H4 (cell line): ENCODE measurements around the gene KIN. TPM values are rescaled to one million over a fixed set of nuclear protein-coding genes. Genes with fewer than 3 reads are reported as not detected.
"Not testable (repeated sequence)": the region's sequence is repeated elsewhere in the genome, so short reads cannot be mapped to it uniquely, and the experiment has no call there.

ENCODE experiments used
- DNase-seq: peaks from one replicate; pipeline ENCODE4 v3.0.0-alpha.2; 2015; ENCODE audit warnings: low spot score
- total RNA-seq: library from RNA; depleted of rRNA; stranded (reverse); fragments of >200 nt; shearing (Covaris generic); gene quantifications from 2 replicates; pipeline ENCODE4 v1.2.3, GENCODE V29; 2014; rRNA removed

Gene KIN, protein sequence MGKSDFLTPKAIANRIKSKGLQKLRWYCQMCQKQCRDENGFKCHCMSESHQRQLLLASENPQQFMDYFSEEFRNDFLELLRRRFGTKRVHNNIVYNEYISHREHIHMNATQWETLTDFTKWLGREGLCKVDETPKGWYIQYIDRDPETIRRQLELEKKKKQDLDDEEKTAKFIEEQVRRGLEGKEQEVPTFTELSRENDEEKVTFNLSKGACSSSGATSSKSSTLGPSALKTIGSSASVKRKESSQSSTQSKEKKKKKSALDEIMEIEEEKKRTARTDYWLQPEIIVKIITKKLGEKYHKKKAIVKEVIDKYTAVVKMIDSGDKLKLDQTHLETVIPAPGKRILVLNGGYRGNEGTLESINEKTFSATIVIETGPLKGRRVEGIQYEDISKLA
- 5.9 and 6.1 TPM in 2 replicates for total RNA-seq

DNA sequence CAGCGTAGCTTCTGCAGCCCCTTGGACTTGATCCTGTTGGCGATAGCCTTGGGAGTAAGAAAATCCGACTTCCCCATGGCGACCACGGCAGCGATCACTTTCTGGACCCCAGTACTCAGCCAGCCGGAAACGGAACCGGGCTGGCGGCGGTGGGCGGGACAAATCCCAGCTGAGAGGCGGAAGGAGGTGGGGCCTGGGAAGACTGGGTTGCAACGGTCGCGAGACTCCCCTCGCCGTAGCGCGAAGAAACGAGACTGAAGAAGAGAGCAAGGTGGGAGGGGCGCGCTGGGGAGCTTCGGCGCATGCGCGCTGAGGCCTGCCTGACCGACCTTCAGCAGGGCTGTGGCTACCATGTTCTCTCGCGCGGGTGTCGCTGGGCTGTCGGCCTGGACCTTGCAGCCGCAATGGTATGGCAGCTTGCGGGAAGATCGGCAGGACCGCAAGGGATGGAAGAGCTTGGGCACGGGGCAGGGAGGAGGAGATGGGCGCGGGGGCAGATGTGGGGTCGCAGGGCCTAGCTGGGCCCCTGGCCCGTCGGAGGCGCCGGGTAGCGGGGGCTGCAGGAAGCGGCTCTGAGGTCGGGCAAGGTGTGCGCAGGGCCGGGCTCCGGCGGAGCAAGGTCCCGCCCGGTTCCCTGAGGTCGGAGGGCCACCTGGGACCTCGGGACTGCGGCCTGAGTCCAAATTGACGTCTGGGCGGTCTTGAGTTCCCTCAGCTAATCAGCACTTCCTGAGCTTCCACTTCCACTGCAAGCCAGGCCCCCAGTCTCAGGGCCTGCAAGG lies at the start of gene KIN, which contains the start of gene ATP5F1C:
KIN (minus strand) TSS at position 137 of the 782 bp plus-strand sequence; CDS start at position 77, 60 bp downstream.
ATP5F1C (plus strand) TSS at position 321 of the 782 bp plus-strand sequence; CDS start at position 352, 31 bp downstream.
- peak; percentile 87 for DNase-seq

DNA sequence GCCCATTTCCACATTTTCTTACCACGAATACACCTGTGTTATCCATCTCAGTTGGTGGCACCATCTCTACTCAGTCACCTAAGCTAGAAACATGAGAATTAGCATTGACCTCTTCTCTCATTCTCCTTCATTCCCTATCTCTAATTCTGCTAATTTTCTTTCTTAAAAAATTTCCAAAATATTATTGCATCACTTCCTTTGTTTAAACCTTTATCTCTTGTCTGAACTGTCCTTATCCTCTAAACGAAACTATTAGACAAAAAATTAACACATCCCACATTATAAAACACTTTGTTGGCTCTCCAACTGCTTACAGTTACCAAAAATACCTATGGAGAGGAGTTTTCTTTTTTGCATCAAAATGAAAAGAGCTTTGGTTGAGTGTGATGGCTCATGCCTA lies 48.8 kb upstream of the KIN start:
- DNase-seq: no peak

DNA sequence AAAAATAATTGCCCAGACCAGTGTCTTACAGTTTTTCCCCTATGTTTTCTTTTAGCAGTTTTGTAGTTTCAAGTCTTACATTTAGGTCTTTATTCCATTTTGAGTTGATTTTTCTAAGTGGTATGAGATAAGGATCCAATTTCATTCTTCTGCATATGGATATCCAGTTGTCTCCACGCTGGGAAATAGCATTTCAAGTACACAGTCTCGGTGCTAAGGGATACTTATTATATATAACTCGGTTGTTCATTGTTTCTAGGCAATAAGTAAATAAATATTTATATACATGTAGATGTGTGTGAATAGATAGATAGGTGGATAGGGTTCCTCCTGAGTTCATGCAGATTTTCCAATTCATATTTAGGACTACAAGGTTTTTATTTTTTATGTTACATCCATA lies 46.5 kb upstream of the KIN start:
- DNase-seq: no peak

- no peak for DNase-seq
These were observed 45.4 kb upstream of the KIN start for GRCh38 chr10:7833210-7833609.

DNA sequence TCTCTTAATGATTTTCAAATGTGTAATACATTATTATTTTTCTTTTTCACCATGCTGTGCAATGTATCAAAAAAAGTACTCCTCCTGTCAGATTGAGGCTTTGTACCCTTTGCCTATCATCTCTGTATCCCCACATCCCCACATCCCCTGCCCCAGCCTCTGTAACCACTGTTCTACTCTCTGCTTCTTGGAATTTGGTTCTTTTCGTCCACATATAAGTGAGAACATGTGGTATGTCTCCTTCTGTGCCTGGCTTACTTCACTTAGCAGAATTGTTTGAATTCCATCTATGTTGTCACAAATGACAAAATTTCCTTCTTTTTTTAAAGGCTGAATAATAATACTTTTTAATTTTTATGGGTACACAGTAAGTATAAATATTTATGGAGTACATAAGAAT lies 44.3 kb upstream of the KIN start:
- DNase-seq: no peak

GRCh38 chr10:7829289-7829834 lies 41.6 kb upstream of the KIN start:
- no peak for DNase-seq

GRCh38 chr10:7826971-7827370 lies 39.2 kb upstream of the KIN start:
- peak; percentile 68 for DNase-seq

DNA sequence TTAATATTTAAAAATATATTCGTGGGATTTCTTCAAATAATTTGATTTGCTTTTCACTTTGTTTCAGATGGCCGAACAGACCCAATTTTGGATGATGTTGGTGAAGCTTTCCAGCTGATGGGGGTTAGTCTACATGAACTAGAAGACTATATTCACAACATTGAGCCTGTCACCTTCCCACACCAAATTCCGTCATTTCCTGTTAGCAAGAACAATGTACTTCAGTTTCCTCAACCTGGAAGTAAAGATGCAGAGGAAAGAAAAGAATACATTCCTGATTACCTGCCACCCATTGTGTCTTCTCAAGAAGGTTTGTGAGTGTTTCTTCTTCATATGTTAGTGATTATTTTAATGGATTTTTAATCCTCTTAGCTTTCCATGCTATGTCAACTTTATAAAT lies 36.5 kb upstream of the KIN start:
- no peak for DNase-seq

- no peak for DNase-seq
These were observed 31.3 kb upstream of the KIN start for GRCh38 chr10:7819121-7819460.

GRCh38 chr10:7818295-7819120 lies 30.7 kb upstream of the KIN start, which contains the start of gene TAF3:
TAF3 (plus strand) TSS chr10:7818505; CDS start chr10:7818710, 205 bp downstream.
- peak; percentile 76 for DNase-seq

DNA sequence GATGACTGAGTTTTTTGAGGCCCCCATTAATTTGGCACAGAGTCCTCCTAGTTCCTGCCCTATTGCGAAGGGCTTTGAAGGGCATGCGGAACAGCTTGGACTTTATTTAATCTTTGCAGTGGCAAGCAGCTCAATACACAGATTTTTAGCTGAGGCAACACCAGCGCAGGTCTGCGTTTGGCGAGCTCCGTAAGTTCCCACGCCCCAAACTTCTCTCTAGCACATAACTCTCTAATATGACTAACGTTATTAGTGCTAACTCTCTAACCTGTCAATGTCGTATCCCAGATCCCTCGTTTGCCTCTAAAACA lies 30.1 kb upstream of the KIN start:
- no peak for DNase-seq

DNA sequence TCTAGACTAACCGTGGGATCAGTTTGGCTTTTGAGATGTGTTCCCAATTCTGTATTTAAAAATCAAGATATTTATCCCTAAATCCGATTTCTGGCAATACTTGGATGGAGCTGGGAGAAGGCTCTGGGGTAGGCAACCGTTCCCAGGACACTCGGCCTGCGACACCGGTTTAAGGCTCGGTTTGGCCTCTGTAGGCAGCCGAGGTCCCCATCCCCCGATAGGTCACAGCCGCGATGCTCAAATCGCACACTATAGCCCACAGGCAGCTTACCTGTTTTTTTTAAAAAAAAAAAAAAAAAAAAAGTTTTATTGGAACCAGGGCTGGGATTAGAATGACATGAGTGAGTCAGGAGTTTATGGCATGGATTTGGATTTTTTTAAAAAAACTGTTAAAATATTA lies 29.8 kb upstream of the KIN start:
- no peak for DNase-seq

- DNase-seq: no peak
These were observed 25.7 kb upstream of the KIN start for GRCh38 chr10:7813481-7813880.

DNA sequence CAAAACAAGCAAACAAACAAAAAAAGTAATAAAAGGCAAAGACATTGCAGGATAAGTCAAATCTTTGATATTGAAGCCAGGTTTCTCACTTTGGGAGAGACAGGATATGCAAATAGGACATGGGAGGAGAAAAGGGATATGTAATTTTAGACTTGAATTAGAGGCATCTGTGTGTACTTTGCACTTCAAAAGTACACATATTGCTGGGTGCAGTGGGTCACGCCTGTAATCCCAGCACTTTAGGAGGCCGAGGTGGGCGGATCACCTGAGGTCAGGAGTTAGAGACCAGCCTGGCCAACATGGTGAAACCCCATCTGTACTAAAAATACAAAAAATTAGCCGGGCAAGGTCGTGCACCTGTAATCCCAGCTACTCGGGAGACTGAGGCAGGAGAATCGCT lies 23.9 kb upstream of the KIN start:
- DNase-seq: not testable (repeated sequence)

GRCh38 chr10:7811000-7811399 lies 23.2 kb upstream of the KIN start:
- no peak for DNase-seq

GRCh38 chr10:7810443-7810842 lies 22.6 kb upstream of the KIN start:
- no peak for DNase-seq

DNA sequence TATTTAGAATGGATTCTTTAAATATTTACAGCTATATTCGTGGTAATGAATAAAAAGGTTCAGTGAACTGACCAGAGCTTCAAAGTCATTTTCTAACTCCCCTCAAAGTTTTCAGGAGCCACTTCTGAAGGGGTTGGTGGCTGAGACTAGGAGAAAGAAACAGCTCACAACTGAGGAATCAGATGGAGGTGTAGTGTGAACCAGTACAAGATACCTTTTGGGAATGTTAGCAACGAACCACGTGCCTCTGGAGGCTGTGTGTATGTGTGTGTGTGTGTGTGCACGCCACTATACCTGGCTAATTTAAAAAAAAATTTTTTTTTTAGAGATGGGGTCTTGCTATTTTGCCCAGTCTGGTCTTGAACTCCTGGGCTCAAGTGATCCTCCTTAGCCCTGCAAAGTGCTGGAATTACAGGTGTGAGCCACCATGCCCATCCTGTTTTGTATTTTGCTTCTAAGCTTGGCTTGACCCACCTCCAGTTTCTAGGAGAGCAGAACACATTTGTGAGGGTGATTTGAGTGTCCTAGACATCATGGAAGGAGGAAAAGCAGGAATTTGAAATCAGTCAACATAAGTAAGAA lies 21.0 kb upstream of the KIN start:
- DNase-seq: no peak

DNA sequence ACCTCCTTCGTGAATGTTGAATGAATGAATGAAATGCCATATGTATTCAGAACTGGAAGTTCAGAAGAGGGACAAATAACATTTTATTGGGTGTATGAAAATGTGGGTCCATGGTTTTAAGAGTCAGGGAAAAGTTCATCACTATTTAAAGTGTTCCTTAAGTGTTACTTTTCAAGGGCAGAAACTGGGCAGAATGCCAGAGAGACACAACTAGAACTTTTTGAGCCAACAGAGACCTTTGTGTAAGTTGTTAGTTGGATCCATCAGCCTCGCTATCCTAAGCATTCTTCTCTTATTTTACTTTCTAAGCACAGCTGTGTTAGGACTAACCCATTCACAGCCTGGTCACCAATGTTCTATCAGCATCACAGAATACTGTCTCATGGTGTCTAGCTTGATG lies 16.9 kb upstream of the KIN start:
- DNase-seq: no peak

DNA sequence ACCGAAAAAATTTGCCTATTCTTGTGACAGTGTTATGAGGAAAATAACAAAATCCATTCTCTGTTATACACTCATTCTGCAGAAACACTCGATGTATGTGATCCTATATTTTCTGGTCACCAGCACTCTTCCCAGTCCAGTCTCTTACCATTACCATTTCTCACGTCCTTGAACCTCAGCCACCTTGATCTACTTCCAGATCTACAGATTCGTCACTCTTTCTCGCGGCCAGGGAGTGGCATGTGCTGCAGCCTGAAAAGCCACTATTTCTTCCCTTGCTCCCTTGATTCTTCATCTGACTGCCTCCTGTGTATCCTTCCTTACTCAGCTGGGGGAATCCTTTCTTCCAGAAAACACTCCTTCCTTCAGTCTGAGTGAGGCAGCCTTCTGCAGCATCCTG lies 16.4 kb upstream of the KIN start:
- DNase-seq: no peak

DNA sequence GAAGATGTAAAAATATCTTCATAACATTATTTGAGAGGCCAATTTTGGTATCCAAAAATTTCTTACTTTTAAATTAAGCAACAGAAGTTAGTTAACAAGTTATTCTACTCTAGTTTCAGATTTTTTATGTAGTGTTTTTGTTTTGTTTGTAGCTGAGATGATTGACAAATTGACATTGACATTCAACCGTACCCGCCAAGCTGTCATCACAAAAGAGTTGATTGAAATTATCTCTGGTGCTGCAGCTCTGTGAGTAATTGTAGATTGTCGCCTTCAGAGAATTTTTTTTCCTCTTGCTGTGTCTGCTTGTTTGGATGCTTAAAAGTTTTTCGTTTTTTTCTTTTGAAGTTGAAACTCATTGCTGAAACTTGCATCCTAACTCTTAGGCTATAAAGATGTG lies 14.8 kb upstream of the KIN start:
- DNase-seq: no peak

DNA sequence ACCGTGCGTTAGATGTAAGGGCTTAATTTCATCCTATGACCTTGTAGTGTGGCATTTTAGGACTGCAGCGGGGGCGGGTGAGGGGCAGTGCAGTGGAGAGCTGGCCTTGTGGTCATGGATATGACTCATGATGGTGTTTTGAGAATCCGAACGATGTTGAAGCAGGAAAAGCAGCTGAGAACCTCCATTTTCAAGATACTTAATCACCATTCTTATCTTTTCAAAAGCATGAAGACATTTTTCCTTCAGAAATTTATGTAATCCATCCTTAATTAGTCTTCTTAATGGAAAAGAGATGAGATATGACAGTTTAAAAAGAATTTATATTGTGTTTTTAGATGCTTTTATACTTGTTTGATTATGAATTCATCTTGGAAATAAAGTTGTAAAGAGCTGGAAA lies 9.8 kb upstream of the KIN start:
- peak; percentile 71 for DNase-seq

- DNase-seq: no peak
These were observed 7.8 kb upstream of the KIN start for GRCh38 chr10:7795605-7796004.
